NCI-H128 (cell line): Measurements from ENCODE around the gene NGF.
"Not testable (repeated sequence)": the region's sequence is repeated elsewhere in the genome, so short reads cannot be mapped to it uniquely, and the experiment has no call there.

Experiments used
- DNase-seq: peaks from one replicate; lab custom pipeline; 2025; ENCODE audit not compliant: unreplicated experiment; lab: John Stamatoyannopoulos, UW

NGF gene

DNA sequence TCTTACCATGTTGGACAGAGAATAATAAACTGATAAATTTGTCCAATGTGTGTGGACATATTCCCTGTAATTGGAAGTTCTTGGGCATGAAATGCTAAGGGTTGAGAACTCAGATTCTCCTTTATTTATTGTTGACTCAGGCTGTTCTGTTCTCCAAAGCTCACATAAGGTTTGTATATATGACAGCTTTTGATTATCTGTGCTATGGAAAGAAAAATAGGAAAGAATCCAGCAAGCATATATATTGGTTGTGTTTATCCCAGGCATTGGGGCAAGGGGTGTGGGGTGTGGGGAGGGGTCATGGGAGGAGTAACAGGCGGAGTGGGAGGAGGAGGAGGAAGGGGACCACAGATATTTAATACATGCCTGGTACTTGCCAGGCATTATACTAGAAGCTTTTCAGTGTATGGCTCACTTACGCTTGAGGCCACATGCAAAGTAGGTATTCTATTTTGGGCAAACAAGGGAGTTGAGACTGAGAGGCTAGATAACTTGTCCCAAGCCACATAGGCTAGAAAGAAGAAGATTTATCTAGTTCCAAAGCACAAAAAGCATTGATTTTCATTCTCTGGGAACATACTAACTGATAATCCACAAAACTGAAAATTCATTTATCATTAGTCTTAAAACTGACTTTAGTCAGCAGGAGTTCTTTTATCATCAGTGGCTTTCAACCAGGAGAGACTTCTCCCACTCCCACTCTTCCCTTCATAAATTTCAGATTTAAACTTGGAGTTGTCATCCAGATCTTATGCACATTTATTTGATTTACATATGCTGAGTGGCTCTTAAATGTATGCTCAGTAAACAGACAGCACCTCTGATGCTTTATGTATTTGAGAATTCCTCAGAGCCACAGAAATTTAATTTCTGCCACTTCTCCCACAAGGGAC lies 27.2 kb downstream of the NGF start:
- no peak for DNase-seq

GRCh38 chr1:115309504-115309903 lies 28.5 kb downstream of the NGF start:
- not testable (repeated sequence) for DNase-seq

DNA sequence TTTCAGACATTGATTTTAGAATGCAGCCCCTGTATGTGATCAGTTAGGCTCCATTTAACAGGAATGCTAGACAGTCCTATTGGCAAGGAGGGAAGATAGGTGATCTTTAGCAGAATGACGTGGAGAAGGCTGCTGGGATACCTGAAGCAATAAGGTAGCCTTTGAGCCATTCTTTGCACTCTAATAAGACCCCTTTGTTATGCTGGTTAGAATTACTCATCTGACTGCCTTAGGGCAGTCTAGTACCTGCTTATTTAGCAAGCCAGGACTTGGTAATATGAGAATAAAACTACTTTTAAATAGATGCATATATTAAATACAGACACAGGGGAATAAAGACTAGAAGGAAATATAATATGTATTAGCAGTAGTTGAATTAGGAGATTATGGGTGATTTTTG lies 29.1 kb downstream of the NGF start:
- no peak for DNase-seq

GRCh38 chr1:115307661-115308060 lies 30.4 kb downstream of the NGF start:
- no peak for DNase-seq

DNA sequence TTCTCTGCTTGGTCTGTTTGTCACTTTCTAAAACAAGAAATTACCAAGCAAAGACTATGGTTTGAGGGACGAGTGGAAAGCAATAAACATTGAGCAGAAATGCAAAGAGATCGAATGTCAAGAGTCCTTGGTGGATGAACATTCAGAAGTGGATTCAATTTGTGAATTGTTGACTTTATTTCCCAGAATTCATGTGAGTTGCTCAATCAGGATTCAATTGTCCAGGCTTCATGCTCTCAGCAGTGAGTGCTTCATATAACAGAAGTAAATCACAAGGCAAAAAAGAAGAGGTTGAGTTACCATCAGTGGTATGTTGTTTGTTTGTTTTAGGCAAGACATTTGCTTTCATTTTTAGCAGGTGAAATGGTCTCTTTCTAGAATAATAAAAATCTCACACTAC lies 31.9 kb downstream of the NGF start:
- no peak for DNase-seq

GRCh38 chr1:115303364-115303763 lies 34.7 kb downstream of the NGF start:
- no peak for DNase-seq

DNA sequence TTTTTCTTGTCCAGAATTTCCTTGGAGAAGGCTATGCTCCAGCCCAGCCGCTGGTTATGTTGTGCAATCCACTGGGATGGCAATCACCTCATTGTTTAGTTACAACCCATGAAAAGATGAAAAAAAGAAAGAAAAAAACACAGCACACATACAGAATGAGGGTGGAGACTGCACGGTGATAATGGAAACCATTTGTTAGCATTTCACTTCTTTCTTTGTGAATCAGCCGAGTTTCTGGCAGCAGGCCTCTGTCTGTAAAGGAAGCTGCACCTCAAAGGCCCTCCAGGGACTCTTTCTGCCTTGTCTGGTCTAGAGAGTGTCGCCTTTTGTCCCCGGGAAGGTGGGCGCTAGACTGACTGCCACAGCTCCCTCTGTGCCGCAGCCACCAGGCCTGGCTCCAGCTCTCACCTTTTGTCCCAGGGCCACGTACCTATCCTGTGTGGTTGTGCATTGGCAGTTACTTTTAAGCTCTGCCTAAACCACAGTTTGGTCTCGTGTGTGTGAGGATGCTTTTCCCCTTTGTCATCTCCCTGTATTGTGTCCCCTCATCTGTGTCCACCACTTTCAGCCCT lies 35.6 kb downstream of the NGF start:
- DNase-seq: no peak

GRCh38 chr1:115301438-115302020 lies 36.5 kb downstream of the NGF start:
- no peak for DNase-seq

DNA sequence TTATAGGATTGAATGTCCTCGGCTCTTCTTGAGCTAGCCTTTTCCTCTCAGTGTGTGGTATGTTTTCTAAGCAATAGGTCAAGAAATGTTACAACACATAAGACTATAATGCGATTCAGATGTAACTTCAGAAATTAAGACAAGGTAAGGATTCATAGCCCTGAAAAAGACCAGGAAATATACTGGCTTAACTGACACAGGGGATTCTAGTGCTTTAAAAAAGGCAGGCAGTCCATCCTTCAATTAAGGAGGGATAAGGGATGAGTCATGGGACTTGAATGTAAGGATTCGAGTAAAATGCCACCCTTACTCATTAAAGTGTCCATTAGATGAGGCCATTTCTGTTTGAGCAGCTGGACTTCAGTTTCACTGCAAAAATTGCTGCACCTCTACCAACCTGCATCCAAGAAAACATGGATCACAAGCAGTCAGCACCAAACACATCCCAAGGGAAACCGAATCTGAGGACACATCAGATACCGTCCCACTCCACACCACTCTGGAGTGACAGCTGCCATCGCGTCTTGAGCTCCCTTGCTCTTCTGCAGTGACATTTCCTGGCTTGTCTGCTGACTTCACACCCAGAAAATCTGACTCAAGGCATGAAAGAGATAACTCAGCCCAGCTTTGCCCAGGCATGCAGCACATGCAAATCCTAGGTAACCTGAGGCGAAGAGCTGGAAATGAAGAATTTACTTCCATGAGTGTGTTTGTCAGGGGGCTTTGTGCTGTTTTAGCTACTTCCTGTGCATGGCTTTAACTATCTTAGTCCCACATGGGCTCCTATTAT lies 37.8 kb downstream of the NGF start:
- no peak for DNase-seq

DNA sequence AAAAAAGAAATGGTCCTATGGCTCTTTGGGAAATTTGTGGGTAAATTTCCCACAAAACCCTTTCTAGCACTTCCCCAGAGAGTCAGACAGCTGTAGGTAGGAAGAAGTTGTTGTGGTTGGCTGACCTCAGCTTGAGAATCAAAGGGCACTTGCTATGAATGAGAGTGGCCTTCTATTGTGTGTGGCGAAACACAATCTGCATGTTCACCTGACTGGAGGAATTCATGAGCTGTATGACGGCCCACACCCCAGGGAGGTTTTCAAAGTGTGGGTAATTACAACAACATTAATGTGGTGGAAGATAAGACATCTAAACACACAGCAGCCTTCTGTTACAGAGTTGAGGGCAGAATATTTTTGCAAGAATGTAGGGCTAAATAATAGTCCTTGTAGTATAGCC lies 38.8 kb downstream of the NGF start:
- no peak for DNase-seq

GRCh38 chr1:115296981-115297380 lies 41.1 kb downstream of the NGF start:
- DNase-seq: no peak

GRCh38 chr1:115295904-115296696 lies 41.9 kb downstream of the NGF start:
- DNase-seq: no peak

GRCh38 chr1:115293899-115294298 lies 44.1 kb downstream of the NGF start:
- DNase-seq: no peak

- DNase-seq: no peak
Measured at GRCh38 chr1:115293006-115293405, 45.0 kb downstream of the NGF start.

DNA sequence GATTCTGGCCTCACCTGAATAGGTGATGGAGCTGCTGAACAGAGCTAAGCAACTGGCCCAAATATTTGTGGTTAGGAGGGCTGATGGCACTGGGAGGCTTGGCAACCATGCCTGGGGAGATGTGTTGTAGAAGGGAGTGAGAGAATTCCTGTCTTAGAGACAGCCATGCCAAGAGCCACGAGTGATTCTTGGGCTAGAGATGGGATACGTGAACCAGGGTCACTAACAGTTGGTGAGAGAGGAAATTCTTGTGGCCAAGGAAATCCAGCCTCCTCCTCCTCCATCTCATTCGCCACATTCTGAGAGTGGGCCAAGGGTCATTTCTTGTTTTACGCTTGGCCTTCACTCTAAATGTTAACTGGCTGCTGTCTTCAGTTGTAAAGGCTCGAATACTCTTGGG lies 46.3 kb downstream of the NGF start:
- DNase-seq: no peak

GRCh38 chr1:115289940-115290339 lies 48.1 kb downstream of the NGF start:
- DNase-seq: no peak

DNA sequence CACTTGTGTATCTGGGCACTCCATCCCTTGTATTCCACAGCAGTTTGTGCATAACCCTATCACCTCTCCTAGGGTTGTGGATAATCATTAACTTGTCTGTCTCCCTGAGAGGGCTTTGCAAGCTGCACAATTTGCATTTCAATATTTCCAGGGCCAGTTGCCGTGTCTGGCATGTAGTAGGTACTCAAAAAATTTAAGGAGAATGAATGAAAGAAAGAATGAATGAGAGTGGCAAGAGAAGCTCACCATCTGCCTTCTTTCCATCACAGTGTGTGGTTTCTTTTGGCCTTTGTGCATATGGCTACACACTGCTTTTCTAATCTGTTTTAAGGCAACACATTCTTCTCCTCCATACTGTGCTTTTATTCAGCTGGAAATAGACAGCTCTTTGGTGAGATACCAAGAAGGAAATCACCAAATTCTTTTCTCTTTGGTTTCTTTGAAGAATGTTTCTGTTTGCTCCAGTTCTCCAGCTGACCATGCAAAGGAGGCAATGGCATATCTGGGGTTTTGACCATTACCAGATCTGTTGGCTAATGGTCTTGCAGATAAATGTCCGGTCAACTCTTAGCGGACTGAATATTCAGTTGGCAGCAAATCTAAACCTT lies 49.4 kb downstream of the NGF start:
- DNase-seq: no peak

GRCh38 chr1:115286431-115287205 lies 51.4 kb downstream of the NGF start:
- DNase-seq: no peak

DNA sequence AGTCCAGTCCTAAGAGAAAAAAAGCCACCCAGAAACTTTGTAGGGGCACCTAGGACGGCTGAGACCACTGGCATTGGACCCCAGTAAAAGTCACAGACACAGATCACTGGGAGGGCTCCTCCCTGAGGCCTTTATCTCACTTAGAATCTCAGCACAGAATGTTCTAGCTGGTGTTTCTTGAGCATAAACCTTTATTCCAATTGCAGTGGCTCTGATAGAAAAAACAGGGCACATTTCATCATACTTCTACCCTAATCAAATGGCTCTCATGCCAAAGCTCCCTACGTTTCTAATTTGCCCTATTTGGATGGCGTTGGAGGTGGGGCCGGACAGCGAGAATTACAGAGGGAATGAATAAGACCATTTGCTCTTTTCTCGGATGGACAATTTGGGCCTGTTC lies 53.8 kb downstream of the NGF start:
- DNase-seq: no peak
